ELR (cell line): Measurements from ENCODE around the gene CCL27.

Experiments used
- DNase-seq: peaks from one replicate; pipeline ENCODE4 v3.0.0-alpha.2; 2015; ENCODE audit warnings: low read depth

The CCL27 gene

DNA sequence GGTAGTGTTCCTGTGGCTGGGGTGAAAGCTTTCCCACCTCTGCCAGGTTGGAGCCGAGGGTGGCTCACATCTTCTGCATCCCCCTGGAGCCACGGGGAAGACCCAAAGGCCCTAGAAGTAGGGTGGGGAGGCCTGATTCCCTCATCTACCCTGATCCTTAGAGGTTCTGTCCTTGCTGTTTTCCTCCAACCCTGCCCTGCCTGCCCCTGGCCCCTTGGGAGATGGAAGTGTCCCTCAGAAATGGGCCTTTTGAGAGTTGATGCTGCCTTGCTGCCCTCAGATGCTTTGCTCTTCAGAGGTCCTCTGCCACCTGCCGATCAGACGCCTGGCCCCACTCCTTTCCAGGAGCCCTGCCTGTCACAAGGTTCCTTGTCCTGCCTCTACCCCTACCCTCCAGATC, 22.4 kb upstream of the CCL27 start:
- DNase-seq, result no peak

DNA sequence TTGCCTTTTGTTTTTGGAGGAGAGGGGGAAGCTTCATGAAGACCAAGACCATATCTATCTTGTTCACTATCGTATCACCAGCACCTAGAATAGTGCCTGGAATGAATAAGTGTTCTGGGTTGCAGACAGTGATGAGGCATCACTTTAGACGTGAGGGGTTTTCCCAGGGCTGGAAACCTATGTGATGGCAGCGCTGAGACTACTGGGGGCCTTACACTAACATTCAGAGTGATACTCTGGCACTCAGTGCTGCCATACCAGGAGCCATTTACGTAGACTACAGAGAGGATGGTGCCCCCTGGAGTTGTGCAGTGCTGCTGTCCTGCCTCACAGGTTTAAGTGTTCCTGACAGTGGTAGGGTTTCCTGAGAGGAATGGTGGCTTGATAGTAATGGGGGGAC, 21.7 kb upstream of the CCL27 start:
- DNase-seq, result no peak

DNA sequence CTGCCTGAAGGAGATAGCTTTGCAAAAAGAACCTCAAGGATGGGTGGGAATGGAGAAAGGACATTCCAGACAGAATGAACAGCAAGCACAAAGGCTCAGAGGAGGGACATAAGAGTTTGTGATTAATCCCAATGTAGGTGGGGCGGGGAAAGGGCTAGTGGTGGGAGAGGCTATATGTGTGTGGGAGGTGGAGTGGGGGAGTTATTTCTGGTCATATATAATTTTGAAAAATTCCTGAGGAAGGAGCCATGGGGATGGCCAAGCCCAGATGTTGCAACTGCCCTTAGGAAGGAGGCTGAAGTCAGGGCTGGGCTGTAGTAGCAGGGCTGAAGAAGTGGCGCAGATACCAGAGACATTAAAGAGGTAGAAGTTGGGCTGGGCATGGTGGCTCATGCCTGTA, 13.4 kb upstream of the CCL27 start:
- no peak for DNase-seq

DNA sequence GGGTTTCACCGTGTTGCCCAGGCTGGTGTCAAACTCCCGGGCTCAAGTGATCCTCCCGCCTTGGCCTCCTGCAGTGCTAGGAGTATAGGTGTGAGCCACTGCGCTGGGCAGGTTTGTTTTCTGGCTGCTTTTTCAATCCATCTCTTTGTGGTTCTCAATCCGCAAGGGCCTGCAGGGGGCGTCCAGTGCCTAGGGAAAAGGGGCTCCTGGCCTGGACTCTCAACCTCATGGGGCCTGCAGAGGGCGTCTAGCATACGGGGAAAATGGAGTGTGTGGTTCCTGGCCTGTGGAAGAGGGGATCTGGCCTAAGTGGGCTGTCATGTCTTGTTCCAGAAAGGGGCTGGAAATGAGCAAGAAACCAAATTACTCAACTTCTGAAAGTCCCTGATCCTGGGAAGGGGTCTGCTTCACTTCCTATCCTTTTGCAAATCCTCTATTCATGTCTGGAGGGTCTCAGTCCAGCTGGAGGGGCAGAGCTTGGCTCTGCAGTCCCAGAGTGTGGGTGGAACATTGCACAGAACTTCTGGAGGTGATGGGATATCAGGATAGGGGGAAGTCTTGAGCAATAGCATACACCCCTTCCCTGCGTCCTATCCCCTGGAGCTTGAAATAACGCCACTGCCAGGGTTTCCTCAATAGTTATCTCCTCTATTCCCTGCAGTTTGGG, 12.7 kb upstream of the CCL27 start:
- peak; percentile 85 for DNase-seq

DNA sequence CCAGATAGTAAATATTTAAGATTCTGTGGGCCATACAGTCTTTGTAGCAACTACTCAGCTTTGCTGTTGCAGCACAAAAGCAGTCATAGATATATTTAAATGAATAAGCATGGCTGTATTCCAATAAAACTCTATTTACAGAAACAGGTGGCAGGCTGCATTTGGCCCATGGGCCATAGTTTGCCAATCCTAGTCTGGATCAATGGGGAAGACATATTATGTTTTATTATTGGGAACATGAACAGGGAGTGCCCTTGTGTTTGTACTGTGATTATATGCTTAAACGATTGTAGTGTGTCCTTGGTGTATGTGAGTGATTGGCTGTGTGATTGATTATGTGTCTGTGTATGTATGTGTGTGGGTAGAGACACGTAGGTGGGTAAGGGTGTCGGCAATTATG, 12.0 kb upstream of the CCL27 start:
- no peak for DNase-seq

DNA sequence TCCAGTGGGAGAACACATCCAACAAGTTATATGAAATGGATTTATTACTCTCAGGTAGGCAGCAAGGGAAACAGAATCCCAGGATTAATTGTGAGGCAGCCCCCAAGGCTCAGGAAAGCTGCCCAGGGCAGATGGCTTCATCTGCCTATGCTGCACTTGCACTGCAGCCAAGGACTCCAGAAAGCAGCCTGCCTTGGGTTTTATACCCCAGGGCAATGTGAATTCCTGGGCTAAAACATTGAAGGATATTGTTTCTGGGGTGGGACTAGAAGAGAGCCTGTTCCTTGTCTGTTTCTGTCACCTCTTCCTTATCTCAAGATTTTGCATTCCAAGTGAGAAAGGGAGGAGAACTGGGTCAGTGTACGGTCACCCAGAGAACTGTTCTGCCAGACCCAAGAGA, 8.8 kb upstream of the CCL27 start:
- no peak for DNase-seq

DNA sequence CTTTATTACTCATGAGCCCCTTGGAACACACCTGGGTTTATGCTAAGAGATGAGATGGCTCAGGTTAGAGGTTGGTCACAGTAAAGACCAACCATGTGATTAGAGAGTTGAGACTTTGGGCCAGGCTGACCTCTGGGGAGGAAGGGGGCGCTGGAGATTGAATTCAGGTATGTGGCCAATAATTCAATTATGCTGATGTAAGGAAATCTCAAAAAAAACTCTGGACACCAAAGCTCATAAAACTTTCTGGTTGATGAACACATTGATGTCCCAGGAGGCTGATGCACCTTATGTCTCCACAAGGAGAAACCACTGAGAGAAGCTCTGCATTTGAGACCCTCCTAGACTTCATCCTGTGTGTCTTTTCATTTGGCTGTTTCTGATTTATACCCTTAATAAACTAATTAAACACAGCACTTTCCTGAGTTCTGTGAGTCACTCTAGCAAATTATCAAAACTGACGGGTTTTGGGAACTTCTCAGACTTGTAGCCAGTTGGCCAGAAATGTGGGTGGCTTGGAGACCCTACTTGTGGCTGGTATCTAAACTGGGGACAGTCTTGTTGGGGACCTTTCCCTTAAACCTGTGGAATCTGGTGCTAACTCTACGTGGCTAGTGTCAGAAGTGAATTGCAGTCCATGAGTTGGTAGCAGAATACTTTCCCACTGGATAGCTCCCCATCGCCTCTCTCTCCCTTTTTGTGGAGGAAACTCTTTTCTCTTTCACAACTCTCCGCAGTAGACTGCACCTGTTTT, 7.5 kb upstream of the CCL27 start:
- no peak for DNase-seq

DNA sequence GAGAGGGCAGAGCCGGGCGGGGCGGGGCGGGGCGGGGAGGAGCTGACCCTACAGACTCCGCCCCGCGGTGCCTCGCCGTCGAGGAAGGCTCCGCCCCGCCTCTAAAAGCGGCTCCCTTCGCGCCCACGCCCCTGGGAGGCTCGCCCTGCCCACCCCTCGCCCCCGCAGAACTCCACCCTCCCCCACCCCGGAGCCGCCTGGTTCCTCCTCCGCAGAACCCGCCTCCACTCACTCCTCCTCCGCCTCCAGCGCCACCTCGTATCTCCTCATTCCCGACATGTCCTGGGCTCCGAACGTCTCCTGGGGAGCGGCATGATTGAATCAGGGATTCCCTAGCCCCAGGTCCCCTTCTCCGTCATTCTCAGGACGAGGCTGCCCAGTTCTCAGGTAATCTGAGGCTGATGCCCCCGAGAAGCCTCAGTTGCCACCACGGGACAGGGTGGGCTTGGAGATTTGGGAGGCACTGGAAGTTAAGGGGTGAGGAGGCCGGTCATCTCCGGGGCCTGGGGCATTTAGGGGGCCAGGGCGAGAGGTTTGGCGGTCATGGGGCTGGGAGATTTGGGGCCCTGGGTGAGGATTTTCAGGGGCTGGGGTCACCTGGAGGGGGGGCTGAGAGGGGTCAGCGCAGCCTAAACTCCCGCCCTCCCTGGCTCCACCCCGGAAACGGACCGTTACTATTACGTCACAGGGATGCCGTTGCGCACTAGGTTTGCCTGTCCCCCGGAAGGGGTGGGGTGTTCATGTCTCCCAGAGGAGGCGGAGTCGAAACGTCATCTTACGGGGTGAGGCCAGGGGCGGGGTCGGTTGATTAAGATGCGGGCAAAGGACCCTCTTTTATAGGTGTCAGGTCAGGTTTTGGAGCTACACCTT, 3.2 kb upstream of the CCL27 start:
- DNase-seq, result peak; percentile 97

DNA sequence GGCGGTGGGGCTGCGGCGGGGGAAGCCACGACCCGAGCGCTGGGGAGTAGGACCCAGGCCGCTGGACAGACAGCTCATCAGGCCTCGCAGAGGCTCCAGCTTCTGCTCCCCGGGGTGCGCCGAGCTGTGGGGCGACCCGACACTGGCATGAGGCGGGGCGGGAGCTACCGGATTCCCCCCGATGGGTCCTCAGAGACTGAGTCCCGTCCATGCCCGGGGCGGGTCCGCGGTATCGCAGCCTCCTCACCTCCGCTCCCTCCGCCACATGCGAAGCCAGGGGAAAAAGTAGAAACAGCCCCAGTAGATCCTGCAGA, 2.6 kb upstream of the CCL27 start:
- DNase-seq, result no peak

DNA sequence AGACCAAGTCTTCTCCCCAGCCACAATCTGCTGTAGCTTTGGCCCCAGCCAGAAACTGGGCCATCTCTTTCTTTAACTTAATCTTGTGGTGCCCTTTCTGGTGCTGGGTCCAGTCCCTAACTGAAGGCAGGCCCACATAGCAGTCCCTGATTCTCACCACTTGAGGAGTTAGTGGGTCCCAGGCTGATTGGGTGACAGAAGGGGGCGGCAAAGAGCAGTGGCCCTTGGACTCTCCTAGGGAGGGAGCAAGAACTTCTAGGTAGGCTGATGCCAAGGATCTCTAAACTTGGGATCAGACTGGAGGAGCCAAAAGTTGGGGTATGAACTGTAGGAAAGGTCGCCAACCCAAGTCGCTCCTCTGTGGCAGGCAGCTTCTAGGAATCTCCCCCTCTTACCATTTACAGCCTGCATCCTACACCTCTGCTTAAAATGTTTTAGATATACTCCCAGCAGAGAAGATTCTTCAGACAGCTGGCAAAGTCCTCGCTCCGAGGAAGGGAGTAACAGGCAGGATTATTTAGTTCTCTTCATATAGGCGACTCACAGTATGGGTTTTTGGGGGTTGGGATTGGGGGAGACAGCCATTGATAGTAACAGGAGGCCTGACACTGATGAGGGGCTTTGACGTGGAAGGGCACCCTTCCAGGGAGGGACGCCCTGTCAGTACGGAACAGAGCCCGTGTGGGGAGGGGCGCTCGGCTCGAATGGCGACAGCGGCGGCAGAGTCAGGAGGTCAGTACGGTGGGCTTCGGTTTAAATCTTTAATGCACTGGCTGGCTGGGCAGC, 2.0 kb upstream of the CCL27 start:
- peak; percentile 85 for DNase-seq

DNA sequence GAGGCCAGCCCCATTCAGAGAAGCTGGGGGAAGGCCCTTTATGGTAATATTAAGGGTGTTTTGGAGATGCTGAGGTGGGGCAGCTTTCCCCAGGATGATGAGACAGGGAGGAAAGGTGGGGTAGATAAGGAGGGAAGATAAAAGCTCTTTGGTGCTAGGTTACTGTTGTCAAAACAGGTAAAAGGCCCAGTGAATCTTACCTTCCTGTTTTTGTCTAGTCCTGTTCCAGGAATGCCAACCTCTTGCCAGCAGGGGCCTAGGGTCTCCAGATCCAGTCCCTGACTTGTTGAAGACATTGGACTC, 797 bp upstream of the CCL27 start:
- DNase-seq, result no peak

DNA sequence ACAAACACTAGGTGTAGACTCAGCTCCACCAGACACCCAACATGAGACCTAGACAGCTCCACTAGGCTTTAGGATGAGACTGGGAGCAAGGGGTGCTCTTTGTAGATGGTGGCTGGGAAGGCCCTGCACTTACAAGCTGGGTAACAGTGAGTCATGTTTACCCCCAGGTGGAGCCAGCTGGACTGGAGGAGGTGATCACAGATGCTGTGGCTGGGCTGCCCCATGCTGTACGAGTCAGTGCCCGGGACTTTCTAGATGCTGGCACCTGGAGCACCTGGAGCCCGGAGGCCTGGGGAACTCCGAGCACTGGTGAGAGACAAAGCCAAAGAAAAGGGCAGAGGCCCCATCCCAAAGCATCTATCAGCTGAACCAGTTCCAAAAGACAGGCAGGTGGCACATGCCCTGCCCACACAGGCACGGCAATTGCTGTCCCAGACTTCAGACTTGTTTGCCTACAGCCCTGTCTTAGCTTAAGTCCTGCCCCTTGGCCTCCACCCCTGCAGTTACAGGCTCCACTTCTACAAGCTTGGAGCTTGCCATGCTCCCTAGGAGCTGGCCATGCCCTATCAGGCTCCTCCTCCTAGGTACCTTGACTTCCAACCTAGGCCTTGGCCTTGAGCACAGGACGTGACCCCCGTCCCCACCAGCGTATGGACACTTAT, 2.7 kb downstream of the CCL27 start:
- peak; percentile 29 for DNase-seq

DNA sequence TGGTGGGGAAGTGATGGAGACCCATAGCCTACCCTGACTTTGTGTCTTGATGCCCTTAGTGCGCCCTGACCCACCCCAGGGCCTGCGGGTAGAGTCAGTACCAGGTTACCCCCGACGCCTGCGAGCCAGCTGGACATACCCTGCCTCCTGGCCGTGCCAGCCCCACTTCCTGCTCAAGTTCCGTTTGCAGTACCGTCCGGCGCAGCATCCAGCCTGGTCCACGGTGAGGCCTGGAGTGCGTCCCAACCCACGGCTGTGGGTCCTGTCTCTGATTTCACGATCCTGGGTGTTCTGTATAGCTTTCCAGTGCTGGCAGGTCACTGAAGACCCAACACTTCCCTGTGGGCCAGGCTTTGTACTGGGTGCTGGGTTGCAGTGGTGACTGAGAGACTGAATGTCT, 4.0 kb downstream of the CCL27 start:
- DNase-seq, result no peak

DNA sequence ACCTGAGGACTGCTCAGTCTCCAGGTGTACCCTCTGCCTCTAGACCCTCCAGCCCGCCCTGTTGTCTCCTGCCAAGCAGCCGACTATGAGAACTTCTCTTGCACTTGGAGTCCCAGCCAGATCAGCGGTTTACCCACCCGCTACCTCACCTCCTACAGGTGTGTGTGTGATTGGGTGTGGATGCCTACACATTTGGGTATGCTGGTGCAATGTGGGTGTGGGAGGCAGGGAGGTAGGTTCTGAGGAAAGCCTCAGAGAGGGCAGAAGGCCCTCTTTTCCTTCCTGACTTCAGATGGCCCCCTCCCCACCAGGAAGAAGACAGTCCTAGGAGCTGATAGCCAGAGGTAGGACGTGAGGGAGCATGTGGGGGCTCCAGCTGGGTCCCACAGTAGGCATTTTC, 5.5 kb downstream of the CCL27 start:
- no peak for DNase-seq

DNA sequence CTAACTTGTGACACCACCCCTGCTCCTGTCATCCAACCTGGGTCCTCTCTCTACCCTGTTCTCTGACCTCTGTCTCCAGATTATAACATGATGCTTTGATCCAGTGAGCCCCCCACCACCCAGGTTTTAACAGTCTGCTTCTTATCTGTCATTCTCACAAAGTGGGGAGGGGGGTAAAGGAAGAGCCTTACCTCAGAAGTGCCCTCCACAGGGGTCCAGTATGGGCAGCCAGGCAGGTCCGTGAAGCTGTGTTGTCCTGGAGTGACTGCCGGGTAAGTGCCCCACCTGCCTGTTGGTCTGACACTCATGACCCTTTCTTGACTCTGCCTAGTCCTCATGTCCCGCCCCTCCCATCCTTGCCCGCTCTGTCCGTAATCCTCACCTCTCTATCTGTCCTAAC, 7.1 kb downstream of the CCL27 start:
- no peak for DNase-seq

DNA sequence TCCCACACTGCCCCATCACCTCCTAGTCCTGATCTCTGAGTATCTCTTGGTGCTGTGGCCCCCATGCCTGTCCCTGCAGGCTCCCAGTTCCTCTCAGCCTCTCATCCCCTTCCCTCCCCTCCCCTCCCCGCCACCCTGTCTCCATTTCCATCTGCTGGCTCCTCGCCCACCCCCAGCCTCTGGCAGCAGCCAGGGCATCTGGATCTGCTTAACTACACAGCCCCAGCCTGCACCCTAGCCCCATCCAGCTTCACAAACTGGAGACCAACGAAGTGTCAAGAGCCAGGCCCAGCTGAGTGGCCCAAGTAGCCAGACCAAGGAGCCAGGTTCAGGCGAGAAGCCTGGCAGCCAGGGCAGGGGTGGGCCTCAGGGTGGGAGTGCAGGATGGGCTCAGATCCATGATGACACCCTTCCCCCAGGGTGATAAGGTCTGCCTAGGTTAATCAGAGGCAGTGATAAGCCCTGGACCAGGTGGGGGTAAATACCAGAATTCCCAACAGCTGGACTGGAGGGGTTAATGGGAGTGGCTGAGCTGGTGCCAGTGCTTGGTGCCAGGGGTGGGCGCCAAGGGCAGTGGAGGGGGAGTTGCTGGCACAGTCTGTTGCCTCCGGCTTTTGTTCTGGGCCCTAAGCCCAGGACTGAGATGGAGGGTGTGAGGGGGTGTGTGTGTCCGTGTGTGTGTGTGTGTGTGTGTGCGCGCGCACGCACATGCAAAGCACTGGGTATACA, 8.0 kb downstream of the CCL27 start:
- no peak for DNase-seq

DNA sequence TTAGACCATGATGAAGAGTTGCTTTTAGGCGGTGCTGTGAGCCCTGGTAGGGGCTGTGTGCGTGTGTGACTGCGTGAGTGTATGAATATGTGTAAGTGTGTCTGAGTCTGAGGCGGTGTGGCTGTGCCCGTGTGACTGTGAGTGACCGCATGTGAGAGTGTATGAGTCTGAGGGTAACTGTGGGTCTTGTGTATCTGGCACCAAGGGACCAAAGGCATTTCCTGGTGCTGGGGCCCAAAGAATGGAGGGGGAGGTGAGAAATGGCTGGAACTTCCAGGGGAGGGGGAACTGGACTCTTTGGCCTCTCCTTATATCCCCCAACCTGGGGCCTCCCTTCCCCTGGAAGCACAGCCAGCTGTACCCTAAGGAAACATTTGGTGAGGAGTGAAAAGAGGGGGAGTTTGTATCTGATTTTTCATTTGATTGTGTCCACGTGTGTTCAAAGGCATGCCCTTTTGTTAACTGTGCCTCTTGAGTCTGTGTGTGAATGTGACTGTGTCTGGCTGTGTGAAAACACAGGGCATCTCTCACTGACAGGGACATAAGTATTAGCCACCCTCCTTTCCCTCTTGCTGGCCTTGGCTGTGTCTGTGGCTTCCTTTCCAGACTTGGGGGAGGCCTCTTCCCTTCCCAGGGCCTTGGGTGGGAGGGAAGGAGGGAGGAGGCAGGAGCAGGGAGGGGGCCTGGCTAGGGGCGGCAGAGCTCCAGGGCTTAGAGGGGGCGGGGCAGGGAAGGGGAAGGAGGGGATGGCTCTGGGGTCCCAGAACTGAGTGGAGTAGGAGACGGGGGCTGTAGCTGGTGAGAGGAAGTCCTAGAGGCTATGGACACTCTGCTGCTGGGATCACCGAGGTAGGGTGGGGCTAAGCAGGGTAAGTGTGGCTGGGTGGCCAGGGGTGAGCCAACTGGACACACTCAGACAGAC, 9.0 kb downstream of the CCL27 start:
- peak; percentile 40 for DNase-seq

DNA sequence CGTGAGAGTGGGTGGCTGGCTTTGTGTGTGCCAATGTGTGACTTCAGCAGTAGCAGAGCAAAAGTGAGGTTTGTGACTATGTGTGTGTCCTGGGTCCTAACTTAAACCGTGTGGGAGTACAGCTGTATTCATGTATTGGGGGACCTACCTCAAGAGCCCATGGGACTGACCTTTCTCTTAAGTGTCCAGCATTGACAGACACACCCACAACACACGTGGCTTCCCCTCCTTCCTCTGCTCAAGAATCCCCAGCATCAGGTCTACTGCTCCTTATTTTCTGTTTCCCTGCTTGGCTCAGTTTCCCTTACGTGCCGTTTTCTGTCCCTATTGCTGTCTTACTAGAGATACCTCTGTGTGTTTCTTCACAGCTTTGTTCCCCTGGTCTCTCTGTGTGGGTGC, 9.9 kb downstream of the CCL27 start:
- DNase-seq, result peak; percentile 21

DNA sequence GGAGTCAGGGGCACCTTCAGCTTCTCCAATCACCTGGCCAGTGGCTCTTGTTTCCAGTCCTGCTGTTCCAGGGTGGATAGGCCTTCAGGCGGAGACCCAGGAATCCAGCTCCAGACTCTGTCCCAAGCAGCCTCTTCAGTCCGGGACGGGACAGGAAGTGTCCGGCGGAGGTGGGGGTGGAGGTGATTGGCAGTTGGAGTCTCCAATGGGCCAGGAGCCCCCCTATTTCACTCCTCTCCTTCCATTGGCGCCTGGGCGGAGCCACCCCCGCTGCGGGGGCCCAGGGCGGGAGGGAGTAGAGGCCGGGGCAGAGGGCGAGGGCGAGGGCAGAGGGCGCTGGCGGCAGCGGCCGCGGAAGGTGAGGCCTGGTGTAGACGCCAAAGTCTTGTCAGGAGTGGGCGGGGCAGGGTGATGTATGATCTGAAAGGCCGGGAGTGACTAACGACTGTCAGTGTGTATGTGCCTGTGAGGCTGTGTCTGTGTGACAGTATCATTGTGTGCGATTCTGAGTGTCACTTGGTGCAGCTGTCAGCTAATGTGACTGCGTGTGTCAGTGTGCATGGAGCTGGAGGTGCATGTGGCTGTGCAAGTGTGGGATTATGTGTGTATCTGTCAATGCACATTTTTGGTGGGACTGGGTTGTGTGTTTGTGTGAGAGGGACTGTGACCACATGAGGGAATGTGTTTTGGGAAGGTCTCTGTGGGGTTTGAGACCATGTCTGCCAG, 10.4 kb downstream of the CCL27 start, which contains the start of gene IL11RA:
Gene IL11RA (plus strand): TSS at position 310 of the 726 bp plus-strand sequence. CDS start 3,033 bp downstream, outside the sequence.
- peak; percentile 92 for DNase-seq
